Gastroesophageal sphincter (tissue), 4 donors: Measurements from ENCODE around the gene ZBTB40. TPM values are rescaled to one million over a fixed set of nuclear protein-coding genes. Genes with fewer than 3 reads are reported as not detected.

Experiments
- ATAC-seq: fragments of 150-250 bp; one replicate; pipeline ENCODE4 v1.9.1; 2016; ENCODE audit warnings: mild to moderate bottlenecking, moderate library complexity
- H3K27ac ChIP-seq, 4 donors: fragments of 200-600 bp; sonication (generic) in 3 of 4; 1 replicate in 3 of 4; 2 replicates in 1 of 4; pipeline ENCODE4 v1.5.1; 2016 to 2019
- H3K27me3 ChIP-seq: fragments of 200-600 bp; sonication (generic); one replicate; pipeline ENCODE4 v1.5.1; 2019
- H3K36me3 ChIP-seq, 2 donors: fragments of 200-600 bp; sonication (generic); one replicate each; pipeline ENCODE4 v1.5.1; 2019; ENCODE audit warnings: control low read depth in 1 of 2
- H3K4me1 ChIP-seq, 3 donors: fragments of 200-600 bp; sonication (generic); 1 replicate in 2 of 3; 2 replicates in 1 of 3; pipeline ENCODE4 v1.5.1; 2016 to 2019; ENCODE audit warnings: control low read depth in 2 of 3
- H3K4me3 ChIP-seq, 2 donors: fragments of 200-600 bp; sonication (generic); one replicate each; pipeline ENCODE4 v1.5.1; 2019; ENCODE audit warnings: mild to moderate bottlenecking in 1 of 2, moderate library complexity in 1 of 2
- H3K9me3 ChIP-seq, 3 donors: fragments of 200-600 bp; sonication (generic); one replicate each; pipeline ENCODE4 v1.5.1; 2017 to 2019; ENCODE audit warnings: control low read depth in 2 of 3
- EP300 ChIP-seq: sonication (generic); formaldehyde crosslinking; IDR thresholded peaks from one replicate; pipeline ENCODE4 v1.6.1; 2017; ENCODE audit warnings: antibody characterized with exemption, mild to moderate bottlenecking
- POLR2A ChIP-seq, 2 donors: fragments of 450-650 bp; IDR thresholded peaks; one replicate each; pipeline ENCODE4 v1.6.1; 2017; ENCODE audit warnings: antibody characterized with exemption in 2 of 2, mild to moderate bottlenecking in 2 of 2, moderate library complexity in 1 of 2
- POLR2AphosphoS5 ChIP-seq: sonication (generic); formaldehyde crosslinking; IDR thresholded peaks from one replicate; pipeline ENCODE4 v1.6.1; 2017; ENCODE audit warnings: antibody characterized with exemption
- WGBS, 2 donors: methylation state at CpG; one replicate each; pipeline ENCODE4 v1.1.5; 2018; ENCODE audit warnings: low coverage in 1 of 2; 5-methylcytosine and 5-hydroxymethylcytosine counted together
- total RNA-seq, 4 donors: library from RNA; depleted of rRNA; stranded (reverse); fragments of >200 nt; gene quantifications; one replicate each; pipeline ENCODE4 v1.1.0, GENCODE V29; 2016
- TF ChIP-seq, protein P1 (sequence below), 4 experiments: fragments of 200-600 bp in 2 of 4; fragments of 450-650 bp in 2 of 4; sonication (generic) in 1 of 4; IDR thresholded peaks; one replicate each; pipeline ENCODE4 v1.5.1; 2017 to 2019; ENCODE audit warnings: antibody characterized with exemption in 4 of 4, mild to moderate bottlenecking in 2 of 4, moderate library complexity in 2 of 4

ZBTB40 gene
- total RNA-seq, 4 donors from 2014 or later: 13.8 to 28.2 (median 18.4) TPM

DNA sequence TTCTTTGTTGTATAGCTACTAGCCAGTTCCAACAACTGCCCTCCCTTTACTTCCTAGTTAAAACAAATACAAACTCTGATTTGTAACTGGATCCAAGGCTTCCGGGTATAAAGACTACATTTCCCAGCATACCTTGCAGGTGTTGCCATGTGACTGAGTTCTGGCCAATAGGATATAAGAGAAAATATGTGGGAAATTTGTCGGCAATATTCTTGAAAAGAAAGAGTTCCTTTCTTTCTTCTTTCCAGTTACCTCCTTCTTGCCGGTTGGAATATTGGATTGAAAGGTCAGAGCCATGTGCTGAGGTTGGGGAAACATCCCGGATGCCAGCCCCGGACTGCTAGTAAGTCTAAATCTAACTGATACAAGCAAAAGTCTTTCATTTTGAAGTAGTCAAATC lies 23.0 kb upstream of the ZBTB40 start:
- Histone ChIP-seq H3K9me3 (no peaks in the 10 kb centered on the region), H3K27me3 (no peaks in the 10 kb centered on the region), H3K4me3 (peak overlapping the region in 1 of 2 donors; percentile 34), H3K4me1 (no peaks in the 10 kb centered on the region), H3K36me3 (no peaks in the 10 kb centered on the region), H3K27ac (no peak overlapping the region)
- no peak for ATAC-seq
- no peak for TF ChIP-seq EP300
- no peak for TF ChIP-seq POLR2AphosphoS5
- TF ChIP-seq, protein P1, sequence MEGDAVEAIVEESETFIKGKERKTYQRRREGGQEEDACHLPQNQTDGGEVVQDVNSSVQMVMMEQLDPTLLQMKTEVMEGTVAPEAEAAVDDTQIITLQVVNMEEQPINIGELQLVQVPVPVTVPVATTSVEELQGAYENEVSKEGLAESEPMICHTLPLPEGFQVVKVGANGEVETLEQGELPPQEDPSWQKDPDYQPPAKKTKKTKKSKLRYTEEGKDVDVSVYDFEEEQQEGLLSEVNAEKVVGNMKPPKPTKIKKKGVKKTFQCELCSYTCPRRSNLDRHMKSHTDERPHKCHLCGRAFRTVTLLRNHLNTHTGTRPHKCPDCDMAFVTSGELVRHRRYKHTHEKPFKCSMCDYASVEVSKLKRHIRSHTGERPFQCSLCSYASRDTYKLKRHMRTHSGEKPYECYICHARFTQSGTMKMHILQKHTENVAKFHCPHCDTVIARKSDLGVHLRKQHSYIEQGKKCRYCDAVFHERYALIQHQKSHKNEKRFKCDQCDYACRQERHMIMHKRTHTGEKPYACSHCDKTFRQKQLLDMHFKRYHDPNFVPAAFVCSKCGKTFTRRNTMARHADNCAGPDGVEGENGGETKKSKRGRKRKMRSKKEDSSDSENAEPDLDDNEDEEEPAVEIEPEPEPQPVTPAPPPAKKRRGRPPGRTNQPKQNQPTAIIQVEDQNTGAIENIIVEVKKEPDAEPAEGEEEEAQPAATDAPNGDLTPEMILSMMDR (IDR thresholded peaks at IDR 0.05): no peak
- 38 to 58% methylated on average over 5 of the region's 5 CpGs for WGBS, 2 donors

DNA sequence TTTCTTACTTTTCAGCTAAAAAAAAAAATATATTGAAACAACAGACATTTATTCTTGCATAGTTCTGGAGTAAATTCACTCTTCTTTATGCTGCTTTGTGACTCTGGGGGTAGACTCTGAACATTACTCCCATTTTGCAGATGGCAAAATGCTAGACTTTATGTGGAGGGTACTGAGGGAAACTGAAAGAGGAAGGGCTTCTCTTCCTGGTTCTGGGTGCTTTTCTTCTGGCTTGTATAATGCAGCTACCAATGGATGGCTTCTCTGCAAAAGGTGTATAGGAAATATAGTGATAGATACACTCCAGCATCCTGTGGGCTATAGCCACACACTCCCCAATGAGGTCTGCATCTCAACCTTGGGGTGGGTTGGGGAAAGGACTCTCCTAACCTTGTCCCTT lies 19.7 kb upstream of the ZBTB40 start:
- Histone ChIP-seq H3K4me1 (no peaks in the 10 kb centered on the region), H3K4me3 (no peak overlapping the region), H3K9me3 (no peaks in the 10 kb centered on the region), H3K36me3 (no peaks in the 10 kb centered on the region), H3K27ac (no peak overlapping the region), H3K27me3 (no peaks in the 10 kb centered on the region)
- TF ChIP-seq EP300 (no peak), POLR2A (IDR thresholded peaks at IDR 0.05) (no peak), POLR2AphosphoS5 (no peak)
- TF ChIP-seq, protein P1 (IDR thresholded peaks at IDR 0.05): no peak
- ATAC-seq: no peak

DNA sequence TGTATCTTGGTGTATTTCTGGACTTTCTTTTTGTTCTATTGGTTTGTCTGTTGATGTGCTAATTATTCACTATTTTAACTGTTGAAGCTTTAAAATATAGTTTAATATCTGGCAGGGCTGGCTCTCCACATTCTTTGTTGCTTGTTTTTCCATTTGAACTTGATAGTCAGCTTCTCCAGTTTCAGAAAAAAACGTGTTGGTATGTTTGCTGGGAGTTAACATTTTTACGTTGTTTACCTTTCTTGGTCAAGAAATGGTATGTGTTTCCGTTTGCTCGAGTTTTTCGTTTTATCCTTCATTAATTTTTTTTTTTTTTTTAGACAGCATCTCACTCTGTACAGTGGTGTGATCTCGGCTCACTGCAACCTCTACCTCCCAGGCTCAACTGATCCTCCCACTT lies 16.9 kb upstream of the ZBTB40 start:
- no peak for ATAC-seq
- WGBS, 2 donors: 66 to 72% methylated on average over 5 to 6 of the region's 6 CpGs
- peaks cover 0 to 13% (median 0%) of the 10 kb centered on the region in 3 donors for H3K9me3 ChIP-seq
- peaks cover 11% of the 10 kb centered on the region for H3K27me3 ChIP-seq
- no peaks in the 10 kb centered on the region for H3K36me3 ChIP-seq
- H3K4me3 ChIP-seq: no peak overlapping the region
- H3K4me1 ChIP-seq: no peaks in the 10 kb centered on the region
- no peak overlapping the region for H3K27ac ChIP-seq
- TF ChIP-seq POLR2A (IDR thresholded peaks at IDR 0.05) (no peak), EP300 (no peak), POLR2AphosphoS5 (no peak)
- TF ChIP-seq, protein P1 (IDR thresholded peaks at IDR 0.05): no peak

DNA sequence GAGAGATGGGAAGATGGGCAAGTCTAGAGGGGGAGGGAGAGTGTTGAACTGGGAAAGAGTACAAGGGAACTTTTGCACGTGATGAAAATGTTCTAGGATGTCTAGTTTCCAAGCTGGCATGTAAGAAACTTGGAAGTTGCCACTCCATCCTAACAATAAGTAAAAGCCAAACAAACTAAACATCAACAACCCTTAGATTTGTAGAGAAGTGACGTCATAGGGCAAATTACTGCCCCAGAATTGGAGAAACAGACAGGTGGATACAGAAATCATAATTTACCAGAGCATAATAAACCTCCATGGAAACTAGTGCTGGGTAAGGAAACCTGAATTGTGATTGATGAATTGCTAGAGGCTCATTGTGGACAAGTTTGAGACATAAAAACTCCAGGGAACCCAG lies 14.7 kb upstream of the ZBTB40 start:
- Histone ChIP-seq H3K4me3 (no peak overlapping the region), H3K36me3 (no peaks in the 10 kb centered on the region), H3K4me1 (no peaks in the 10 kb centered on the region), H3K27ac (no peak overlapping the region), H3K9me3 (peaks cover 0 to 28% (median 0%) of the 10 kb centered on the region in 3 donors), H3K27me3 (peaks cover 11% of the 10 kb centered on the region)
- TF ChIP-seq EP300: no peak
- TF ChIP-seq POLR2A (IDR thresholded peaks at IDR 0.05): no peak
- TF ChIP-seq POLR2AphosphoS5: no peak
- TF ChIP-seq, protein P1 (IDR thresholded peaks at IDR 0.05): no peak
- WGBS, 2 donors: 65 to 75% methylated on average over 2 of the region's 2 CpGs
- no peak for ATAC-seq

DNA sequence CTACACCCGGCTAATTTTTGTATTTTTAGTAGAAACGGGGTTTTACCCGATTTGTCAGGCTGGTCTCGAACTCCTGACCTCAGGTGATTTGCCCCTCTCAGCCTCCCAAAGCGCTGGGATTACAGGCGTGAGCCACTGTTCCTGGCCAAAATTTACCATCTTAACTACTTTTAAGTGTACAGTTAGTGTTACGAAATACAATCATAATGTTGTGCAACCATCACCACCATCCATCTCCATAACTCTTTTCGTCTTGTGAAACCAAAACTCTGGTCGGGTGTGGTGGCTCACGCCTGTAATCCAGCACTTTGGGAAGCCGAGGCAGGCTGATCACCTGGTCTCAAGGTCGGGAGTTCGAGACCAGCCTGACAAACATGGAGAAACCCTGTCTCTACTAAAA lies 14.1 kb upstream of the ZBTB40 start:
- no peak for ATAC-seq
- H3K9me3 ChIP-seq: peaks cover 0 to 28% (median 0%) of the 10 kb centered on the region in 3 donors
- H3K4me3 ChIP-seq: no peak overlapping the region
- WGBS, 2 donors: 85 to 94% methylated on average over 3 to 7 of the region's 13 CpGs
- TF ChIP-seq, protein P1 (IDR thresholded peaks at IDR 0.05): no peak
- H3K27me3 ChIP-seq: peaks cover 11% of the 10 kb centered on the region
- H3K36me3 ChIP-seq: no peaks in the 10 kb centered on the region
- no peak overlapping the region for H3K27ac ChIP-seq
- H3K4me1 ChIP-seq: no peaks in the 10 kb centered on the region
